SU-DHL-6 (cell line): ENCODE data around the gene SCFD2.

Experiments used
- H2AFZ ChIP-seq: fragments of 200-600 bp; sonication (generic); 2 replicates; pipeline ENCODE4 v1.6.1; 2014; ENCODE audit warnings: low read depth, mild to moderate bottlenecking, moderate library complexity, mixed read lengths, antibody characterized with exemption, low read length; ENCODE audit not compliant: severe bottlenecking
- H3F3A ChIP-seq: fragments of 200-600 bp; shearing (Covaris generic); 2 replicates; pipeline ENCODE4 v1.6.0; 2016; ENCODE audit warnings: antibody characterized with exemption, mild to moderate bottlenecking; ENCODE audit not compliant: insufficient read depth
- H3K27ac ChIP-seq: fragments of 200-600 bp; sonication (generic); 2 replicates; pipeline ENCODE4 v1.5.1; 2016; ENCODE audit warnings: low read depth, mild to moderate bottlenecking, low read length, moderate library complexity, mixed read lengths
- H3K27me3 ChIP-seq: fragments of 200-600 bp; sonication (generic), shearing (Covaris generic); 2 replicates; pipeline ENCODE4 v1.6.0; 2014; ENCODE audit warnings: mild to moderate bottlenecking, low read length
- H3K36me3 ChIP-seq: fragments of 200-600 bp; sonication (generic); 2 replicates; pipeline ENCODE4 v1.6.1; 2014; ENCODE audit warnings: mild to moderate bottlenecking, low read length, mixed read lengths
- H3K4me2 ChIP-seq: fragments of 300-600, 200-600 bp; shearing (Covaris generic), sonication (generic); 2 replicates; pipeline ENCODE4 v1.6.0; 2014; ENCODE audit warnings: low read length, low read depth, mild to moderate bottlenecking; ENCODE audit not compliant: poor library complexity, severe bottlenecking
- H3K4me3 ChIP-seq: fragments of 200-600 bp; sonication (generic); 2 replicates; pipeline ENCODE4 v1.5.1; 2014; ENCODE audit warnings: antibody characterized with exemption, low read length, mild to moderate bottlenecking, mixed read lengths; ENCODE audit not compliant: insufficient read depth, poor library complexity, severe bottlenecking
- H3K79me2 ChIP-seq: fragments of 200-600 bp; sonication (generic); 2 replicates; pipeline ENCODE4 v1.6.1; 2014; ENCODE audit warnings: mild to moderate bottlenecking, low read length, moderate library complexity; ENCODE audit not compliant: insufficient read depth
- H3K9ac ChIP-seq: fragments of 200-600 bp; sonication (generic); 2 replicates; pipeline ENCODE4 v1.7.0; 2014; ENCODE audit warnings: mild to moderate bottlenecking, low read length
- H3K9me2 ChIP-seq: fragments of 200-600 bp; sonication (generic); replicated peaks from 2 replicates; pipeline ENCODE4 v1.6.1; 2014; ENCODE audit warnings: low read length; ENCODE audit not compliant: insufficient read depth
- H3K9me3 ChIP-seq: fragments of 200-600 bp; sonication (generic); 2 replicates; pipeline ENCODE4 v1.6.1; 2014; ENCODE audit warnings: low read length, mixed read lengths; ENCODE audit not compliant: insufficient read depth
- H4K20me1 ChIP-seq: fragments of 200-600 bp; sonication (generic); 2 replicates; pipeline ENCODE4 v1.6.1; 2014; ENCODE audit warnings: low read depth, mild to moderate bottlenecking, antibody characterized with exemption, low read length, moderate library complexity, mixed read lengths
- EZH2phosphoT487 ChIP-seq: fragments of 200-600 bp; sonication (generic), shearing (Covaris generic); conservative IDR thresholded peaks from 2 replicates; pipeline ENCODE4 v1.6.1; 2018; ENCODE audit warnings: mild to moderate bottlenecking, antibody characterized with exemption, low read length, moderate library complexity, mixed read lengths
- TF ChIP-seq, protein P1 (sequence below): fragments of 200-600 bp; sonication (generic); IDR thresholded peaks from one replicate; pipeline ENCODE4 v1.5.1; 2017; ENCODE audit warnings: antibody characterized with exemption, mild to moderate bottlenecking, low read length, moderate library complexity; ENCODE audit not compliant: insufficient read depth, poor library complexity, severe bottlenecking

The SCFD2 gene

DNA sequence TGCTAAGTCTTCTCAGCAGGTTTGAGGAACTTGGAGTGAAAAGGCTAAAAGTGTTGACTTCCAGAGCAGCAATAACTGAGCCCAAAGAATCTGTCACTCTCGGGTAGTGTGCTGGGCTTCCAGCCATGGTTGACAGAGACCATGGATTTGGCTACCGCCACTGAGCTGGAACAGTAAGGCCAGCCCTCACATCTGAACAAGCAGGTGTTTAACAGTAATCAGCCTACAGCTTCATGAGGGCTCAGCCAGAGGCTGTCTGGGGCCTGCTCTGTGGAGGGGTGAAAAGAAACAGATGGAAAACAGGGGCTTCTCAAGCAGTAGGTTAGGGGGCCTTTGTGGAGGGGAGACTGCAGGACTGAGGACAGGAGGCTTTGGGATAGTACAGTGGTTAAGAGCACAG is 488.8 kb downstream of the SCFD2 start:
- H4K20me1 ChIP-seq, result no peaks in the 10 kb centered on the region
- H3F3A ChIP-seq, result no peaks in the 10 kb centered on the region
- no peak overlapping the region for H3K9ac ChIP-seq
- H3K9me3 ChIP-seq, result no peaks in the 10 kb centered on the region
- H2AFZ ChIP-seq, result no peak overlapping the region
- H3K79me2 ChIP-seq, result no peaks in the 10 kb centered on the region
- TF ChIP-seq EZH2phosphoT487, result no peak
- TF ChIP-seq, protein P1, sequence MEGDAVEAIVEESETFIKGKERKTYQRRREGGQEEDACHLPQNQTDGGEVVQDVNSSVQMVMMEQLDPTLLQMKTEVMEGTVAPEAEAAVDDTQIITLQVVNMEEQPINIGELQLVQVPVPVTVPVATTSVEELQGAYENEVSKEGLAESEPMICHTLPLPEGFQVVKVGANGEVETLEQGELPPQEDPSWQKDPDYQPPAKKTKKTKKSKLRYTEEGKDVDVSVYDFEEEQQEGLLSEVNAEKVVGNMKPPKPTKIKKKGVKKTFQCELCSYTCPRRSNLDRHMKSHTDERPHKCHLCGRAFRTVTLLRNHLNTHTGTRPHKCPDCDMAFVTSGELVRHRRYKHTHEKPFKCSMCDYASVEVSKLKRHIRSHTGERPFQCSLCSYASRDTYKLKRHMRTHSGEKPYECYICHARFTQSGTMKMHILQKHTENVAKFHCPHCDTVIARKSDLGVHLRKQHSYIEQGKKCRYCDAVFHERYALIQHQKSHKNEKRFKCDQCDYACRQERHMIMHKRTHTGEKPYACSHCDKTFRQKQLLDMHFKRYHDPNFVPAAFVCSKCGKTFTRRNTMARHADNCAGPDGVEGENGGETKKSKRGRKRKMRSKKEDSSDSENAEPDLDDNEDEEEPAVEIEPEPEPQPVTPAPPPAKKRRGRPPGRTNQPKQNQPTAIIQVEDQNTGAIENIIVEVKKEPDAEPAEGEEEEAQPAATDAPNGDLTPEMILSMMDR, result no peak
- H3K27ac ChIP-seq, result no peak overlapping the region
- H3K4me2 ChIP-seq, result no peak overlapping the region
- H3K27me3 ChIP-seq, result no peaks in the 10 kb centered on the region
- H3K36me3 ChIP-seq, result no peaks in the 10 kb centered on the region
- no peak overlapping the region for H3K4me3 ChIP-seq
- no peaks in the 10 kb centered on the region for H3K9me2 ChIP-seq

GRCh38 chr4:52876069-52876468 is 489.8 kb downstream of the SCFD2 start:
- no peaks in the 10 kb centered on the region for H3F3A ChIP-seq
- H3K9me3 ChIP-seq, result no peaks in the 10 kb centered on the region
- no peak overlapping the region for H2AFZ ChIP-seq
- no peak for TF ChIP-seq EZH2phosphoT487
- TF ChIP-seq, protein P1, result no peak
- no peak overlapping the region for H3K9ac ChIP-seq
- no peaks in the 10 kb centered on the region for H3K9me2 ChIP-seq
- H4K20me1 ChIP-seq, result no peaks in the 10 kb centered on the region
- H3K4me3 ChIP-seq, result no peak overlapping the region
- no peaks in the 10 kb centered on the region for H3K79me2 ChIP-seq
- H3K4me2 ChIP-seq, result no peak overlapping the region
- no peaks in the 10 kb centered on the region for H3K36me3 ChIP-seq
- H3K27me3 ChIP-seq, result no peaks in the 10 kb centered on the region
- no peak overlapping the region for H3K27ac ChIP-seq

DNA sequence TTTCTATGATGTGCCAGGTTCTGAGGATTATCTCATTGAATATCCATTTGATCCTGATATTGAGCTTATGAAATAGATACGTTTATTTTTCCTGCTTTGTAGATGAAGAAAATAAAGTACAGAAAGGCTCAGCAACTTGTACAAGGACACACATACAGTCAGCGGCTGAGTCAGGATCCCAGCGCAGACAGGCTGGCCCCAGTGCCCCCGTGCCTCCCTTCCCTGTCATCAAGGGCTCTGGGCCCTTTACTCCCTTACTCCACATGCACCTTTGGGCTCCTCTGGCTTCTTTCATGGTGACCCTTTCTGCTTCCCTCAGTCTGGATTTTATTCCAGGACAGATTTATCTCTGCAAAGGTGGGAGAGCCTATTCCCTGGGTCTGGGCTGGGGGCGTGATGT is 490.9 kb downstream of the SCFD2 start:
- Histone ChIP-seq H3K9me3 (no peaks in the 10 kb centered on the region), H3K4me3 (no peak overlapping the region), H3K79me2 (no peaks in the 10 kb centered on the region), H3K36me3 (no peaks in the 10 kb centered on the region), H3K4me2 (no peak overlapping the region), H3K27me3 (no peaks in the 10 kb centered on the region), H3K9ac (no peak overlapping the region), H4K20me1 (no peaks in the 10 kb centered on the region), H3F3A (no peaks in the 10 kb centered on the region), H3K9me2 (no peaks in the 10 kb centered on the region), H2AFZ (no peak overlapping the region), H3K27ac (no peak overlapping the region)
- TF ChIP-seq EZH2phosphoT487, result no peak
- TF ChIP-seq, protein P1, result no peak
